H9 (cell line): ENCODE measurements around the gene TIGD1. TPM values are rescaled to one million over a fixed set of nuclear protein-coding genes. Genes with fewer than 3 reads are reported as not detected.

Experiments used
- DNase-seq: peaks from one replicate; pipeline ENCODE4 v3.0.0-alpha.2; 2017
- H2AFZ ChIP-seq: one replicate; pipeline ENCODE4 v1.6.1; 2013; ENCODE audit warnings: mild to moderate bottlenecking, low read length, control low read depth, moderate library complexity
- H2AK5ac ChIP-seq: 2 replicates; pipeline ENCODE4 v1.6.1; 2013; ENCODE audit warnings: low read length, control low read depth, mixed read lengths; ENCODE audit not compliant: insufficient read length
- H2BK120ac ChIP-seq: one replicate; pipeline ENCODE4 v1.6.1; 2013; ENCODE audit warnings: low read depth, mild to moderate bottlenecking, low read length, control low read depth, inconsistent platforms; ENCODE audit not compliant: poor library complexity, severe bottlenecking
- H2BK12ac ChIP-seq: 2 replicates; pipeline ENCODE4 v1.6.1; 2013; ENCODE audit warnings: low read length, control low read depth, mixed read lengths, low read depth; ENCODE audit not compliant: insufficient read length
- H2BK15ac ChIP-seq: 2 replicates; pipeline ENCODE4 v1.6.1; 2013; ENCODE audit warnings: low read depth, low read length, control low read depth
- H2BK20ac ChIP-seq: one replicate; pipeline ENCODE4 v1.6.1; 2013; ENCODE audit warnings: low read depth, mild to moderate bottlenecking, low read length, control low read depth, inconsistent platforms; ENCODE audit not compliant: poor library complexity, severe bottlenecking
- H2BK5ac ChIP-seq: 2 replicates; pipeline ENCODE4 v1.6.1; 2013; ENCODE audit warnings: low read length, control low read depth, mixed read lengths; ENCODE audit not compliant: insufficient read length
- H3K14ac ChIP-seq: 2 replicates; pipeline ENCODE4 v1.6.1; 2013; ENCODE audit warnings: low read length, control low read depth; ENCODE audit not compliant: insufficient read depth
- H3K18ac ChIP-seq: 2 replicates; pipeline ENCODE4 v1.6.1; 2013; ENCODE audit warnings: low read depth, mild to moderate bottlenecking, mixed read lengths, low read length, control low read depth; ENCODE audit not compliant: insufficient read length
- H3K23ac ChIP-seq: 2 replicates; pipeline ENCODE4 v1.6.1; 2013; ENCODE audit warnings: low read length, control low read depth, mixed read lengths, low read depth; ENCODE audit not compliant: insufficient read length
- H3K23me2 ChIP-seq: 2 replicates; pipeline ENCODE4 v1.6.1; 2013; ENCODE audit warnings: low read depth, mild to moderate bottlenecking, mixed read lengths, low read length, control low read depth; ENCODE audit not compliant: insufficient read length, poor library complexity, severe bottlenecking
- H3K27ac ChIP-seq: 2 replicates; pipeline ENCODE4 v1.5.1; 2013; ENCODE audit warnings: low read length, control low read depth, mixed read lengths, low read depth; ENCODE audit not compliant: insufficient read length
- H3K27me3 ChIP-seq: 2 replicates; pipeline ENCODE4 v1.6.1; 2013; ENCODE audit warnings: low read length, control low read depth, inconsistent platforms; ENCODE audit not compliant: insufficient read depth
- H3K4ac ChIP-seq: 2 replicates; pipeline ENCODE4 v1.6.1; 2013; ENCODE audit warnings: low read depth, mild to moderate bottlenecking, control low read depth, inconsistent platforms, low read length, moderate library complexity
- H3K4me1 ChIP-seq: 2 replicates; pipeline ENCODE4 v1.6.1; 2013; ENCODE audit warnings: low read length, control low read depth, inconsistent platforms; ENCODE audit not compliant: insufficient read depth
- H3K4me2 ChIP-seq: 2 replicates; pipeline ENCODE4 v1.6.1; 2013; ENCODE audit warnings: low read length, control low read depth, mixed read lengths; ENCODE audit not compliant: insufficient read length, insufficient read depth
- H3K56ac ChIP-seq: 2 replicates; pipeline ENCODE4 v1.6.1; 2013; ENCODE audit warnings: low read depth, mild to moderate bottlenecking, mixed read lengths, low read length, control low read depth; ENCODE audit not compliant: insufficient read length
- H3K79me1 ChIP-seq: 2 replicates; pipeline ENCODE4 v1.6.1; 2013; ENCODE audit warnings: low read depth, mild to moderate bottlenecking, moderate library complexity, low read length, control low read depth, inconsistent platforms; ENCODE audit not compliant: insufficient read depth, poor library complexity, severe bottlenecking
- H3K79me2 ChIP-seq: 2 replicates; pipeline ENCODE4 v1.6.1; 2013; ENCODE audit warnings: low read length, control low read depth, inconsistent platforms; ENCODE audit not compliant: insufficient read depth
- H3K9ac ChIP-seq: 2 replicates; pipeline ENCODE4 v1.6.1; 2013; ENCODE audit warnings: low read length, control low read depth, mixed read lengths; ENCODE audit not compliant: insufficient read length; ENCODE audit errors: extremely low read depth
- H3K9me3 ChIP-seq: one replicate; pipeline ENCODE4 v1.6.1; 2013; ENCODE audit warnings: low read depth, low read length, inconsistent platforms; ENCODE audit not compliant: control insufficient read depth
- H3T11ph ChIP-seq: one replicate; pipeline ENCODE4 v1.6.1; 2013; ENCODE audit warnings: mild to moderate bottlenecking, low read length, control low read depth, inconsistent platforms
- H4K20me1 ChIP-seq: one replicate; pipeline ENCODE4 v1.6.1; 2013; ENCODE audit not compliant: control insufficient read depth, insufficient read length, insufficient read depth
- H4K5ac ChIP-seq: 2 replicates; pipeline ENCODE4 v1.6.1; 2013; ENCODE audit warnings: low read depth, mild to moderate bottlenecking, mixed read lengths, low read length, control low read depth; ENCODE audit not compliant: insufficient read length
- H4K8ac ChIP-seq: replicated peaks from 2 replicates; pipeline ENCODE4 v1.6.1; 2013; ENCODE audit warnings: low read length, control low read depth, mixed read lengths, low read depth; ENCODE audit not compliant: insufficient read length
- H4K91ac ChIP-seq: 2 replicates; pipeline ENCODE4 v1.6.1; 2013; ENCODE audit warnings: low read depth, mild to moderate bottlenecking, moderate library complexity, mixed read lengths, low read length, control low read depth; ENCODE audit not compliant: insufficient read length
- H3K27ac Mint-ChIP-seq, 3 experiments: 2 replicates in 2 of 3; 3 replicates in 1 of 3; pipeline ENCODE4 v1.8.0; 2020 to 2021; ENCODE audit warnings: mixed read lengths in 3 of 3, mild to moderate bottlenecking in 1 of 3, moderate library complexity in 1 of 3
- H3K27me3 Mint-ChIP-seq: 2 replicates; pipeline ENCODE4 v1.8.0; 2021; ENCODE audit warnings: low read depth, mild to moderate bottlenecking, moderate library complexity, mixed read lengths
- H3K36me3 Mint-ChIP-seq, 3 experiments: 2 replicates in 2 of 3; 3 replicates in 1 of 3; pipeline ENCODE4 v1.8.0; 2020 to 2021; ENCODE audit warnings: low read depth in 3 of 3, mixed read lengths in 3 of 3; ENCODE audit not compliant: insufficient read depth in 1 of 3
- H3K4me1 Mint-ChIP-seq, 2 experiments: 2 replicates each; pipeline ENCODE4 v1.8.0; 2020; ENCODE audit warnings: mixed read lengths in 2 of 2
- H3K4me3 Mint-ChIP-seq, 2 experiments: 2 replicates in 1 of 2; 3 replicates in 1 of 2; pipeline ENCODE4 v1.8.0; 2020 to 2021; ENCODE audit warnings: mild to moderate bottlenecking in 2 of 2, mixed read lengths in 2 of 2, moderate library complexity in 1 of 2
- H3K9me3 Mint-ChIP-seq, 2 experiments: 2 replicates in 1 of 2; 3 replicates in 1 of 2; pipeline ENCODE4 v1.8.0; 2020; ENCODE audit warnings: mild to moderate bottlenecking in 2 of 2, mixed read lengths in 2 of 2, moderate library complexity in 1 of 2
- WGBS: extraction: QIAGEN DNeasy Blood & Tissue Kit; methylation state at CpG from one replicate; pipeline ENCODE4 v1.1.7; 2013; ENCODE audit warnings: missing lambda C conversion rate, low lambda C conversion rate, mixed read lengths; ENCODE audit not compliant: insufficient read length; ENCODE audit errors: extremely low coverage; 5-methylcytosine and 5-hydroxymethylcytosine counted together
- total RNA-seq: library from RNA; stranded (reverse); gene quantifications from 2 replicates; pipeline ENCODE4 v1.2.1, GENCODE V29; 2021
- TF ChIP-seq, protein P1 (sequence below): fragments of 200-600 bp; sonication (generic); conservative IDR thresholded peaks from 3 replicates; pipeline ENCODE4 v1.8.0; 2021; ENCODE audit warnings: antibody characterized with exemption, mild to moderate bottlenecking

TIGD1 gene
- total RNA-seq, 1 experiment from 2014 or later, result 6.3 TPM

DNA sequence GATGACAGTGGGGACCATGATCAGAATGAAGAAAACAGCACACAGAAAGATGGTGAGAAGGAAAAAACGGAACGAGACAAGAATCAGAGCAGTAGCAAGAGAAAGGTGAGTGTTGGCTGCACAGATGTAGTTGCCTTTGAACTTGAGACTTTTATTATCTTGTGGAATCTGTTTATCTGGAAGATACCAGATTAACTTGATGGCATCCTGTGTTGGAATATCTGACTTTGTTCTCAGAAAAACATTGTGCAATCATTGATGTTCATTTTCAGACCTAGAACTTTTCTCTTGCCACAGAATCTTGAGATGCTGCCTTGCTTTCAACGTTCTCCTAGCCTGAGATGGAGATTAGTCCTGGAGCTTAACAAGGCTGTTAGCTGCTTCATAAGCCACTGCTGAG is 6.1 kb upstream of the TIGD1 start:
- Mint-ChIP-seq H3K27me3 (no peaks in the 10 kb centered on the region), H3K27ac (no peak overlapping the region), H3K4me1 (peaks cover 5% of the 10 kb centered on the region in 2 experiments), H3K9me3 (no peaks in the 10 kb centered on the region), H3K4me3 (no peak overlapping the region), H3K36me3 (peaks cover 21 to 53% (median 47%) of the 10 kb centered on the region in 3 experiments; a peak in 6 of 7 replicates)
- no peaks in the 10 kb centered on the region for H4K20me1 ChIP-seq
- no peak overlapping the region for H3K4ac ChIP-seq
- H3K18ac ChIP-seq, result no peak overlapping the region
- H3K56ac ChIP-seq, result no peak overlapping the region
- H3T11ph ChIP-seq, result no peak overlapping the region
- H2BK120ac ChIP-seq, result no peak overlapping the region
- no peak overlapping the region for H3K23ac ChIP-seq
- H2BK5ac ChIP-seq, result no peak overlapping the region
- no peak overlapping the region for H3K14ac ChIP-seq
- H2AK5ac ChIP-seq, result no peak overlapping the region
- H4K5ac ChIP-seq, result no peak overlapping the region
- no peaks in the 10 kb centered on the region for H3K9me3 ChIP-seq
- WGBS, result no CpG with 5 or more reads among the region's 3 CpGs
- H3K79me1 ChIP-seq, result peaks cover 6% of the 10 kb centered on the region
- H3K23me2 ChIP-seq, result peaks cover under 1% of the 10 kb centered on the region
- no peak overlapping the region for H2BK15ac ChIP-seq
- DNase-seq, result no peak
- peaks cover 9% of the 10 kb centered on the region; the same call in 1 of the 2 replicates for H3K79me2 ChIP-seq
- no peak overlapping the region for H3K4me2 ChIP-seq
- no peaks in the 10 kb centered on the region; the same call in 1 of the 2 replicates for H3K4me1 ChIP-seq
- no peak overlapping the region for H2BK20ac ChIP-seq
- H4K91ac ChIP-seq, result no peak overlapping the region
- TF ChIP-seq, protein P1, sequence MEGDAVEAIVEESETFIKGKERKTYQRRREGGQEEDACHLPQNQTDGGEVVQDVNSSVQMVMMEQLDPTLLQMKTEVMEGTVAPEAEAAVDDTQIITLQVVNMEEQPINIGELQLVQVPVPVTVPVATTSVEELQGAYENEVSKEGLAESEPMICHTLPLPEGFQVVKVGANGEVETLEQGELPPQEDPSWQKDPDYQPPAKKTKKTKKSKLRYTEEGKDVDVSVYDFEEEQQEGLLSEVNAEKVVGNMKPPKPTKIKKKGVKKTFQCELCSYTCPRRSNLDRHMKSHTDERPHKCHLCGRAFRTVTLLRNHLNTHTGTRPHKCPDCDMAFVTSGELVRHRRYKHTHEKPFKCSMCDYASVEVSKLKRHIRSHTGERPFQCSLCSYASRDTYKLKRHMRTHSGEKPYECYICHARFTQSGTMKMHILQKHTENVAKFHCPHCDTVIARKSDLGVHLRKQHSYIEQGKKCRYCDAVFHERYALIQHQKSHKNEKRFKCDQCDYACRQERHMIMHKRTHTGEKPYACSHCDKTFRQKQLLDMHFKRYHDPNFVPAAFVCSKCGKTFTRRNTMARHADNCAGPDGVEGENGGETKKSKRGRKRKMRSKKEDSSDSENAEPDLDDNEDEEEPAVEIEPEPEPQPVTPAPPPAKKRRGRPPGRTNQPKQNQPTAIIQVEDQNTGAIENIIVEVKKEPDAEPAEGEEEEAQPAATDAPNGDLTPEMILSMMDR, result no peak
- no peak overlapping the region for H3K9ac ChIP-seq
- H2AFZ ChIP-seq, result no peak overlapping the region
- no peak overlapping the region for H2BK12ac ChIP-seq
- no peaks in the 10 kb centered on the region for H3K27me3 ChIP-seq
- no peak overlapping the region for H4K8ac ChIP-seq
- no peak overlapping the region for H3K27ac ChIP-seq
